Measurements from ENCODE around the gene AOPEP.

Gene AOPEP

DNA sequence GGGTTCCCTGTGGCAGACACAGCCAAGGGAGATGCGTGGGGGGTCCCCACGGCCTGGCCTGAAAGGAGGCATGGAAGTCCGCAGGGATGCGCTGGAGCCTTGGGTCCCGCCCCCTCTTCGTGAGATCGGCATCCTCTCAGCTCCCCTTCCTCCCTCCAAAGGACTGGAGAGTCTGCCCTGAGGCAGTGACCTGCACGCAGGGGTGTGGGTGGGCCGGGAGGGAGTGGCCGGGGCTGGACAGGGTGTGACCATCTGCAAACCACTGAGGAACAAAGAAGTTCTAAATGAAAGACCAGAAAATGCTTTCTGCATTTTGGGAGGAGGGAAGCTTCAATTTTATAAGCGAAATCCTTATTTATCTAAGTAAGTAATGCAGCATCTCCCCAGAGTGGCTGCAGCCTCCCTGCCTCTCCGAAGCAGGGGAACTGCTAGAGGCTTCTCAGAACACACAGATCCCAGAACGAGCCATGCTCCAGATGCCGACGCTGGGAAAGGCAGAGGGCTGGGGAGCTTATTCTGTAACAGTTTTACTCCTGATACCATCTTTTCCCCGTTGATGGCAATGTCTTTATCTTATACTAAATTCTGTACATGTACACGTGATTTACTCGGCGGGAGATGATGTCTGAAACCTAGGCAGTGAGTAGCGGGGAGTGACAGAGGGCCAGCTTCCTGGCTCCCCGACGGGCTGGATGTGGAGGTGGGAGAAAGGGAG is 369.3 kb downstream of the AOPEP start:
- no peak for DNase-seq (ENCODE audit: low read depth)

DNA sequence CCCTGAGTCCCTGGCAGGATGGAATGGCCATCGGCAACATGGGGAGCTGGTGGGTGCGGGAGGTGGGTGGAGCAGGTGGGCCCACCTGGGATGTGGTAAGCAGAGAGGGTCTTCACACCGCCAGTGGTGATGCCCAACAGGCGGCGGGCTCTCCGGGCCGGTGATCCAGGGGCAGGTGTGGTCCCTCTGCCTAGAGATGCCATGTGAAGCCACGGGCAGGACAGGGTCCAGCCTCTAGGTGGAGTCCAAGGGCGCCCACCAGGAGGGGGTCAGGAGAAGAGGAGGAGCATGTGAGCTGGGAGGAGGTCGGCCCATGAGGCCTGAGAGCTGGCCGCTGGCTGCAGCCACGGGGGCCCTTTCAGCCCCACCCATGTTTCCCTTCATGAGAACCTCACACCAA is 369.9 kb downstream of the AOPEP start:
- DNase-seq (ENCODE audit: low read depth) = no peak

- no peak for DNase-seq (ENCODE audit: low read depth)
These were observed 370.3 kb downstream of the AOPEP start for GRCh38 chr9:95096807-95097206.

DNA sequence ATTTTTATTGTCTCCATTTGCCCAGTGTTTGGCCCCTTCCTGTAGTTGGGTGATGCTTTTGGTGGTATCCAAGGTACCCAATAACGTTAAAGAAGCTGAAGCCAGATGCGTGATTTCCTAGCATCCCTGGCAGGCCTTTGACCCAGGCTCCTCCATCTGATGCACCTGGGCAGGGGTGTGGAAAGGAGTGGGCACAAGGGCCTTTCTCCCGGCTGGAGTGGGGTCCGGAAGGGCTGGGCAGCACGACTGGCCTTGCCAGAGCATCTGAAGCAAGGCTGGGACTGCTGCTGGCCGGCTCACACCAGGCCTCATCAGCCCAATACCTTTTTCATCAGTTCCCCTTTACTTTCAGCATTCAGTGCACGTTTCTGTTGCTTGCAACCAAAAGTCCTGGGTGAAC is 370.8 kb downstream of the AOPEP start:
- DNase-seq (ENCODE audit: low read depth) = no peak

DNA sequence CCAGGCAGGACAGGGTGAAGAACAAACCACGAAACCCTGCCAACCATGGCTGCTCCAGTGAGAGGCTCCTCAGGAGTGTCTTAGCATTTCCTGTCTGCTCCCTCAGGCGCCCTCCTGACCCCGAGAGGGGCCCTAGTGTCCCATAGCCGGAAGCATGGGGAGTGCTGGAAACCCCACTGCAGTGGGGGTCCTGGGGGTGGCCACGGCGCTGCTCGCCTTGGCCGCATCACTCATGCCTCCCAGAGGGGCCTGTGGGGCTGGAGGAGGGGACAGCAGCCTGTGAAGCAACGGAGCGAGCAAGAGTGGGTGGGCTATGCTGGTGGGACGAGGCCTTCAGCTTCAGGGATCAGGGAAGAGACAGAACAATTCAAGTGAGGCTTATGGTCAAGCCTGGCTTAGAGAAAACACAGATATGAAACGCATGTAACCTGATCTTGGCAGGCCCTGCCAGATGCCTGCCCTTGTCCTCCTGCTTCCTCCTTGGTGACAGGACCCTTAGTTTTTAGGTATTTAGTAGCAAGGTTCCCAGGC is 372.0 kb downstream of the AOPEP start:
- no peak for DNase-seq (ENCODE audit: low read depth)

GRCh38 chr9:95099321-95100070 is 373.0 kb downstream of the AOPEP start:
- DNase-seq (ENCODE audit: low read depth) = no peak

DNA sequence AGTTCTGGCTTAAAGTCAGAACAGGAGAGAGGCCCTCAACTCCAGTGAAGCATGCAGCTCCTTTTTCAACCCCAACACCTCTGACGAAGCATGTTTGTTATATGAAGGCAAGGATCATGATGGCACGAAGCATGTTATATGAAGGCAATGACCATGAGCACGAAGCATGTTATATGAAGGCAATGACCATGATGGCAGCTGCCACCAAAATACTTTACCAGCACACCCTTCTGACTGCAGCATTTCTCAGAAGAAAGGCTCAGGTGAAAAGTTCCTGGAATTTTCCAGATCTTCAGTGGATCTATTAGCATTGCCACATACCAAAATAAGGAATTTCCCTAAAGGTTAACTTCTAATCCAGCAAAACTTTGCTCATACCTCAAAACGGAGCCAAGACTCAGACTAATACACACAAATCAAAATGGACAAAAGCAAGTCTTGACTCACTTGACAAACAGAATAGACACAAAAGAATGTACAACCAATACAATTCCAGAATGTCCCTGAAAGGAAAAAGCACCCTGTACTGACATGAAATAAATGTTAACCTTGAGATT is 373.6 kb downstream of the AOPEP start:
- DNase-seq (ENCODE audit: low read depth) = peak; percentile 48

GRCh38 chr9:95101326-95101725 is 374.8 kb downstream of the AOPEP start:
- no peak for DNase-seq (ENCODE audit: low read depth)

- no peak for DNase-seq (ENCODE audit: low read depth)
These were observed 375.5 kb downstream of the AOPEP start for GRCh38 chr9:95102001-95102433.

DNA sequence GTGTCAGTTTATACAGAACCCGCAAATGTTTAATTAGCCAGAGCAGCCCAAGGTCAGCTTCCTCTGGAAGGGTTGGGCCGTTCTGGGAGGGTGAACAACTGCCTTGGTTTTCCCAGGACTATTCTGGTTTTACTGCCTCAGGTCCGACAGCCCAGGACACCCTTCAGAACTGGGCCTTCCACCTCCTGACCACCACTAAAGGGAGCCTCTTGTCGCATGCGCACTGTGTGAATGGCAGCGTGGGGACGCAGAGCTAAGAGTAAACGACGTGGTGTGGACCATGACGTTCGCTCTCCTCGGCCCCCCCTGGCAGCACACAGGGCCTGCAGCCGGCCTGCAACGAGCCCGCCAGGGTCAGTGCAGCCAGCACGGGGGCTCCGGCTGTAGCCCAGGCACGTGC is 376.1 kb downstream of the AOPEP start:
- no peak for DNase-seq (ENCODE audit: low read depth)

- peak; percentile 41 for DNase-seq (ENCODE audit: low read depth)
These were observed 376.8 kb downstream of the AOPEP start for GRCh38 chr9:95103281-95103771.

GRCh38 chr9:95103871-95104580 is 377.5 kb downstream of the AOPEP start:
- DNase-seq (ENCODE audit: low read depth) = peak; percentile 35

DNA sequence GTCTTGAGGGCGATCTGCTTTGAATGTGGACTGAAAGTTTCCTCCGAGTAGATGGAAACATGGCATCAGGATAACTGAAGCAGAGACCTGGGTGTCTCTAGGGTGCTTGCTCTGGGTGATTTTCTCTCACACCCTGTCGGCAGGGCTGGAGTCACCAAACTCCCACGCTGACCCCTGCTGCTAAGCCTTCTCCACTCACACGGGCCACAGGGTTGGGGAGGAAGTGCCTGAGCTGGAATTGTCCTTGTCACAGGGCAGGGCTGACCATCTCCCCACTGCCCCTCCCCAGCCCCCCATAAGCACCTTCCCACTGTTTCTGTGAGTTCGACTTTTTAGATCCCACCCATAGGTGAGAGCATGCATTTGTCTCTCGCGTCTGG is 378.1 kb downstream of the AOPEP start:
- DNase-seq (ENCODE audit: low read depth) = no peak

DNA sequence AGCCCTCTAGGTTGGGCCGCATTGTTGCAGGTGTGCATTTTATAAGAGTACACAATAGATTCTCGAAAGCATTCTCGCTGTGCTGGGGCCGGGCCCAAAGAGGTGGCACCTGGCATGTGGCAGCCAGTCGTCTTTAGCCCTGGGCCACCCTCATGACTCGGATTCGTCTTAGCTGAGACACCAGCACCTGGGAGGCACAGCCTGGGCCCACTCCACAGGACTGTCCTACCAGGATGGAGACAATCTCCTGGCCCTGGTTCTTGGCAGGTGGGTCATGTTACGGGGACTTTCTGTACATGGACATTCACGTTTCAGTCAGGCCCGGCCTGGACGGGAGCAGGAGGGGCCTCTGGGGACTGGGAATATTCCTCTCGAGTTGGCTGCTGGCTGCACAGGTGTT is 378.5 kb downstream of the AOPEP start:
- DNase-seq (ENCODE audit: low read depth) = no peak

- no peak for DNase-seq (ENCODE audit: low read depth)
These were observed 379.2 kb downstream of the AOPEP start for GRCh38 chr9:95105519-95106287.

DNA sequence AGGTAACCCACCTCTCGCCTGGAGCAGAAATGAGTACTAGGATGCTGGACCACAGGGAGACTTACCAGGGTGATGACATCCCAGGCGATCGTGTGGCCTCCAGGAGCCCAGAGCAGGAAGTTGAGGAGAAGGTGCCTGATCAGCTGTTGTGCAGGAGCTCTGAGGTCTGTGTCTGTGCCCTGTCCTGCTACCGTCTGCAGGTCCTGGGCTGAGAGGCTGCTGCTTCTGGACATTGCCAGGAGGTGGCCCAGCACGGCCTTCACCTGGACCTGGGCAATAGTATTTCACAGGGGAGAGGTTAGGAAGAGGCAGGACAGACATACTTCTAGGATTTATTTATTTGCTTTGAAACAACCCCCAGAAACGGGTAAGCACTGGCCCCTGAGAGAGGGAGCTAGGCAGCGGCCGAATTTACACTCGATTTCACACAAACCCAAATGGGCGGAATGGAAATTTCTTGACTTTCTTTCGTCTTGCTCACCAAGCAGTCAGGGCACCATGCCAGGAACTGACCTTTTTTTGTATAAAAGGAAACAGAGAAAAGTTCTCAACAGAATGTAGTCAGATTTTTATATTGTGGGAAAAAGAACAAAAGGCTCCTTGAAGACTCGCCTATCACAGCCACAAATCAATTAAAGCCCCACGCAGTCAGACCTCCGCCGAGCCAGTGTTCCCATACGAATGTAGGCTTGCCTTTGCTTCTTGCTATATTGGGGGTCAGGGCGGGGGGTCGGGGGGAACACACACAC is 380.7 kb downstream of the AOPEP start:
- DNase-seq (ENCODE audit: low read depth) = peak; percentile 92

DNA sequence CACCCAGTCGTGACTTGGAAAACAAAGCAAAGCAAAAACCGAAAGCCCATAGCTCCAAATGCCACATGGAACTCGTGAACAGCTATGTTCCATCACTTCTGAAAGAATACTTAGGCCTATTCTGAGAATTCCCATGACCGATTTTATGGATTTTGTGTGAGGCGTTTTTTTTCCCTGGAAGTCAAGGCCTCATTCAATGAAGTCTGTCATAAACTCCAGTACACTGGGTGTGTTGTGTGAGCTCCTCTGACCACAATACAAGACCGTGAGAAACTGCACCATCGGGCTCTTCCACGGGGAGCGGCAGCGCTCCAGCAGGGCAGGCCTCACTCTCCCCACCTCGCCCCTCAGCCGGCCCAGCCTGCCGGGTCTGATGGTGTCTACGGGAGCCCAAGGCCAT is 381.5 kb downstream of the AOPEP start:
- peak; percentile 64 for DNase-seq (ENCODE audit: low read depth)

DNA sequence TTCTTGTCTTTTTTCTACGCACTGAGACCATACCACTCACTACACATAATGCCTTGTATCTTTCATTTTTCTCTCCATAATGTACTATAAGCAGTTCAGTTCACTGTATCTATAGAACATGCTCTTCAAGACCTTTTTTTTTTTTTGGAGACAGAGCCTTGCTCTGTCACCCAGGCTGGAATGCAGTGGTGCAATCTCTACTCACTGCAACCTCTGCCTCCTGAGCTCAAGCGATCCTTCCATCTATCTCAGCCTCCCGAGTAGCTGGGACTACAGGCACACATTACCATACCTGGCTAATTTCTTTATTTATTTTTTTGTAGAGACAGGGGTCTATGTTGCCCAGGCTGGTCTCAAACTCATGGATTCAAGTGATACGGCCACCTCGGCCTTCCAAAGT is 382.3 kb downstream of the AOPEP start:
- DNase-seq (ENCODE audit: low read depth) = peak; percentile 47

DNA sequence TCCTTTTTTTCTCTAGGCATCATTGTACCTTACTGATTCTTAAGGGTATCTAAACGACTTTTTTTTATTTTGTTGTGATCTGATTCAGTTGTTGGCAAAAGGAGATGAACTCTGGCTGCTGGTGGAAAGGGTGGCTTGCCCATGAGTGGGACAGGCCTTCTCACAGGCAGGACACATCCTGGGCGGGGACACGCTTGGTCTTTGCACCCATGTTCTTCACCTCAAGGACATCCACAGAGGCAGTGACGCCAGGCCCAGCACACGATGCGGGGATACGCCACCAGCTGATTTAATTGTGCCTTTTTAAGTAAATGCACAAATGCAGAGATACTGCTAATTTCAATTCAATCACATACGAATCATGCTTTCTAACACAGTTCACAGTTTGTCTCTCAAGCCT is 383.0 kb downstream of the AOPEP start:
- DNase-seq (ENCODE audit: low read depth) = no peak

GRCh38 chr9:95110921-95111525 is 384.5 kb downstream of the AOPEP start:
- no peak for DNase-seq (ENCODE audit: low read depth)
